ENCODE measurements around the gene HCK. TPM values are rescaled to one million over a fixed set of nuclear protein-coding genes. Genes with fewer than 3 reads are reported as not detected.
"Not testable (repeated sequence)": the region's sequence is repeated elsewhere in the genome, so short reads cannot be mapped to it uniquely, and the experiment has no call there.

HCK gene
- total RNA-seq, 4 donors from 2014 or later: 1.4 to 4.7 (median 4.2) TPM

GRCh38 chr20:32113591-32114260, 61.7 kb downstream of the HCK start:
- Histone ChIP-seq H3K4me1 (peaks cover 50 to 64% of the 10 kb centered on the region in 2 donors), H3K27ac (peak overlapping the region in 2 of 4 donors; percentile 83 to 85), H3K27me3 (no peaks in the 10 kb centered on the region), H3K4me3 (no peak overlapping the region), H3K9me3 (no peaks in the 10 kb centered on the region), H3K36me3 (no peaks in the 10 kb centered on the region)
- no peak for DNase-seq
- intact Hi-C loops (cut with DNase I; ENCODE audit: low total_unique reads): loop anchor here (10.0 kb wide), 1 partner anchor 279 kb away; no protein-coding TSS in a partner anchor
- in situ Hi-C loops (cut with MboI; ENCODE audit: low sequenced_read_pairs in 4 of 4): loop anchor here in 1 of 4 donors (10.0 to 25.0 kb wide), 2 partner anchors 91 to 576 kb away; partner anchors contain the start of genes PLAGL2 and POFUT1
- ATAC-seq: no peak
- no peak for TF ChIP-seq CTCF (IDR thresholded peaks at IDR 0.05 in 4 of 5, conservative IDR thresholded peaks at IDR 0.05 in 1 of 5)
- TF ChIP-seq POLR2A (IDR thresholded peaks at IDR 0.05): no peak

GRCh38 chr20:32114305-32114960, 62.4 kb downstream of the HCK start:
- in situ Hi-C loops (cut with MboI; ENCODE audit: low sequenced_read_pairs in 4 of 4) (loop anchor here in 1 of 4 donors (10.0 to 25.0 kb wide), 2 partner anchors 90 to 577 kb away; partner anchors contain the start of genes PLAGL2 and POFUT1), intact Hi-C loops (cut with DNase I; ENCODE audit: low total_unique reads) (loop anchor here (10.0 kb wide), 1 partner anchor 280 kb away; no protein-coding TSS in a partner anchor)
- Histone ChIP-seq H3K27ac (peak overlapping the region; percentile 69 to 85 (median 82)), H3K9me3 (no peaks in the 10 kb centered on the region), H3K4me3 (no peak overlapping the region), H3K27me3 (no peaks in the 10 kb centered on the region), H3K36me3 (no peaks in the 10 kb centered on the region), H3K4me1 (peaks cover 50 to 61% of the 10 kb centered on the region in 2 donors)
- ATAC-seq (no peak), DNase-seq (no peak)
- TF ChIP-seq CTCF (IDR thresholded peaks at IDR 0.05 in 4 of 5, conservative IDR thresholded peaks at IDR 0.05 in 1 of 5): no peak
- TF ChIP-seq POLR2A (IDR thresholded peaks at IDR 0.05): no peak

GRCh38 chr20:32115211-32115767, 63.2 kb downstream of the HCK start:
- ATAC-seq (no peak), DNase-seq (no peak)
- peak overlapping the region; percentile 69 to 85 (median 82) for H3K27ac ChIP-seq
- in situ Hi-C loops (cut with MboI; ENCODE audit: low sequenced_read_pairs in 4 of 4): loop anchor here in 1 of 4 donors (10.0 to 25.0 kb wide), 2 partner anchors 90 to 578 kb away; partner anchors contain the start of genes PLAGL2 and POFUT1
- H3K4me1 ChIP-seq: peaks cover 47 to 60% of the 10 kb centered on the region in 2 donors
- H3K4me3 ChIP-seq: no peak overlapping the region
- H3K27me3 ChIP-seq: no peaks in the 10 kb centered on the region
- H3K36me3 ChIP-seq: no peaks in the 10 kb centered on the region
- H3K9me3 ChIP-seq: no peaks in the 10 kb centered on the region
- TF ChIP-seq CTCF (IDR thresholded peaks at IDR 0.05 in 4 of 5, conservative IDR thresholded peaks at IDR 0.05 in 1 of 5) (no peak), POLR2A (IDR thresholded peaks at IDR 0.05) (no peak)
- intact Hi-C loops (cut with DNase I; ENCODE audit: low total_unique reads): loop anchor here (10.0 kb wide), 1 partner anchor 280 kb away; no protein-coding TSS in a partner anchor

GRCh38 chr20:32116079-32116521, 64.1 kb downstream of the HCK start:
- peak overlapping the region; percentile 69 to 85 (median 82) for H3K27ac ChIP-seq
- no peaks in the 10 kb centered on the region for H3K9me3 ChIP-seq
- in situ Hi-C loops (cut with MboI; ENCODE audit: low sequenced_read_pairs in 4 of 4) (loop anchor here in 1 of 4 donors (10.0 to 25.0 kb wide), 2 partner anchors 89 to 579 kb away; partner anchors contain the start of genes PLAGL2 and POFUT1), intact Hi-C loops (cut with DNase I; ENCODE audit: low total_unique reads) (loop anchor here (2.0 to 10.0 kb wide), 2 partner anchors 89 to 281 kb away; no protein-coding TSS in a partner anchor)
- peak in 1 of 2 donors; percentile 28 for TF ChIP-seq POLR2A (IDR thresholded peaks at IDR 0.05)
- TF ChIP-seq CTCF (IDR thresholded peaks at IDR 0.05 in 4 of 5, conservative IDR thresholded peaks at IDR 0.05 in 1 of 5): no peak
- H3K36me3 ChIP-seq: no peaks in the 10 kb centered on the region
- no peak overlapping the region for H3K4me3 ChIP-seq
- DNase-seq (peak; percentile 14 to 51), ATAC-seq (peak; percentile 95)
- no peaks in the 10 kb centered on the region for H3K27me3 ChIP-seq
- H3K4me1 ChIP-seq: peaks cover 39 to 52% of the 10 kb centered on the region in 2 donors

GRCh38 chr20:32116796-32117195, 64.8 kb downstream of the HCK start:
- H3K27ac ChIP-seq: peak overlapping the region; percentile 69 to 85 (median 82)
- in situ Hi-C loops (cut with MboI; ENCODE audit: low sequenced_read_pairs in 4 of 4): loop anchor here in 1 of 4 donors (10.0 to 25.0 kb wide), 2 partner anchors 88 to 579 kb away; partner anchors contain the start of genes PLAGL2 and POFUT1
- intact Hi-C loops (cut with DNase I; ENCODE audit: low total_unique reads): loop anchor here (2.0 to 10.0 kb wide), 2 partner anchors 88 to 282 kb away; no protein-coding TSS in a partner anchor
- ATAC-seq, DNase-seq, H3K27me3 ChIP-seq, H3K9me3 ChIP-seq, H3K36me3 ChIP-seq, H3K4me3 ChIP-seq: not testable (repeated sequence)
- H3K4me1 ChIP-seq: peaks cover 34 to 47% of the 10 kb centered on the region in 2 donors

- ATAC-seq, H3K4me3 ChIP-seq, H3K27me3 ChIP-seq, H3K9me3 ChIP-seq, H3K36me3 ChIP-seq, DNase-seq, H3K27ac ChIP-seq: not testable (repeated sequence)
- peaks cover 34 to 38% of the 10 kb centered on the region in 2 donors for H3K4me1 ChIP-seq
- intact Hi-C loops (cut with DNase I; ENCODE audit: low total_unique reads): loop anchor here (10.0 kb wide), 1 partner anchor 284 kb away; no protein-coding TSS in a partner anchor
- in situ Hi-C loops (cut with MboI; ENCODE audit: low sequenced_read_pairs in 4 of 4): loop anchor here in 1 of 4 donors (10.0 to 25.0 kb wide), 2 partner anchors 86 to 581 kb away; partner anchors contain the start of genes PLAGL2 and POFUT1
These were observed 66.4 kb downstream of the HCK start for GRCh38 chr20:32118427-32118826.
